ENCODE measurements around the gene OR10Z1. TPM values are rescaled to one million over a fixed set of nuclear protein-coding genes. Genes with fewer than 3 reads are reported as not detected.

Gene OR10Z1, protein sequence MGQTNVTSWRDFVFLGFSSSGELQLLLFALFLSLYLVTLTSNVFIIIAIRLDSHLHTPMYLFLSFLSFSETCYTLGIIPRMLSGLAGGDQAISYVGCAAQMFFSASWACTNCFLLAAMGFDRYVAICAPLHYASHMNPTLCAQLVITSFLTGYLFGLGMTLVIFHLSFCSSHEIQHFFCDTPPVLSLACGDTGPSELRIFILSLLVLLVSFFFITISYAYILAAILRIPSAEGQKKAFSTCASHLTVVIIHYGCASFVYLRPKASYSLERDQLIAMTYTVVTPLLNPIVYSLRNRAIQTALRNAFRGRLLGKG
- not detected for total RNA-seq

DNA sequence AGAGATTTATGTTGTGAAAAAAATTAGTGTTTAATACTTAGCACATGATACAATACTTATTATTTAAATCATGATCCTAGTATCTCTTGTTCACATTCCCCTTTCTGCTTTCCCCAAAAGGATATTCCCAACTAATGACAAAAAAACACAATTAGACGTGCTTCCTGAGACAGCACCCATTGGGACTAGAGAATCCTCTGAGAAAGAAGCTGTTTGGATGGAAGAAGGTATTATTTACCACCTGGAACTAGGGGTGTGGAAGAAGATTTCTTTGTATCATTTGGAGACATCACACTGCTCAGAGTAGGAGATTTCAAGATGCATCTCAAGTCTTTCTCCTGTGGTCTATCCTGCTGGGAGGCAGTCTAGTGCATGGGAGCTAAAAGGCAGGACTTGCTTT is at the start of gene OR10Z1:
Gene OR10Z1 (plus strand): TSS at position 301 of the 400 bp plus-strand sequence. CDS start 1,171 bp downstream, outside the sequence.
- DNase-seq: no peak

DNA sequence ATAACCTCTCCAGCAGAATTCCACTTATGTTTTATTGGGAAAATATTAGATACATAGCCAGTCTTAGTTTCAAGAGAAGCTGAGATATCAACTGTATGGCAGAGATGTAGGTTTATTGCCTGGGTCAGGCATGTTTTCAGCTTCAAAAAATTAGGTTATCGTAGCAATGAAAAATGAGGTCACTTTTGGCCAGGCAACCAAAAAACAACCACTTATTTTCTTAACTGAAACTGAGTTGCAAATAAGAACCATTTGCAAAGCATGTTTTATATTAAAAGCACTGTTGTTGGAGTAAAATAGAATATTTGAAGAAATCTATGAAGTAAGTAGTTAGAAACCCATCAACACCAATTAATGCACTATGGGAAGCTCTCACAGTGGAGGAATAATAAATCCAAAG is 45.4 kb upstream of the OR10Z1 start:
- no peak for DNase-seq

DNA sequence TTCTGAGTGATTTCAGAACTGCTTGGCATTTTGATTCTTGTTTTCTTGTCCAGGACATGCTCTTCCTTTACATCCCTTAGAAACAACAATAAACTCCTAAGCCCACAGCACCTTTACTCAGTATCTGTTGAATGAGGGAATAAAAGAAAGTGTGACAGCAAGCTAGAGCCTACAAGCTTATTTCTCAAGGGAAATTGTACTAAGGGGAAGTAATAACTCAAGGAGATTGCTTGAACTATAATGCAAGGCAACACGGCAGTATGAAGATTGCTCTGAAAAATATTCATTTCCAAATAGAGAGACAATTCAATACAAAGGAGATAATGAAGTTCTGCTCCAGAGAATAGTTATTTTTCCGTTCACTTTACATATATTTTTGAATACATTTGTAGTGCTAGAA is 41.2 kb upstream of the OR10Z1 start:
- DNase-seq: no peak

DNA sequence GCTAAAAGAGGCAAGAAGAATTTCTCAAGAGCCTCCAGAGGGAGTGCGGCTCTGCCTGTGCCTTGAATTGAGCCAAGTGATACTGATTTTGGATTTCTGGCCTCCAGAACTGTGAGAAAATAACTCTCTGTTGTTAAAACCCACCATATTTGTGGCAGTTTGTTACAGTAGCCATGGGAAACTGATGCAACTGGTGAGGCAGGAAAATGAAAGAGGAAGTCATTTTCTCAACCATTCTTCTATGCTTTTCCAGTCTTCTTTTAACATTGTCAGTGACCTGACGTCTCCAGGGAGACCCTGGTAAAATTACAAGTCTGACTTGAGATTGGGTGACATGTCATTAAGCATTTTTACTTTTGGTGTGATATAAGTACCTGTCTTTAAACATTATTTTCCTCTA is 40.5 kb upstream of the OR10Z1 start:
- no peak for DNase-seq

DNA sequence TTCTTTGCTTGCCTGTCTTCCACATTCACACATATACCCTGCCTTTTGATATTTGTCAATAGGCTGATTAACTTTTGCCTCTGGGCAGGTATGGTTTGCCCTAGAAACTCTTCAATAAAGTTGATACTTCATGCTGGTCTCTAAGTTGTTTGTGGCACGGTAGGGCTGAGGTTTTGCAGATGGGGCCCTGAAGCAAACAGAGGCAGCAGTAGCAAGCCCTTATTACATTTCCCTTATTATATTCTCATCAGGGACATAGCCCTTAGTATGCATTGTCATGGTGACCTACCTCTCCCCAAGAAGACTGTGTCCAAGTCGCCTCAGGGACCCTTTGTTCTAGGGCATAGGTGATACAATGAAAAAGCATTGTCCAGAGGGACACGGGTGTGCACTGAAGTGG is 34.6 kb upstream of the OR10Z1 start, which contains the start of gene OR6P1:
Gene OR6P1 (minus strand): TSS at position 101 of the 400 bp plus-strand sequence. CDS start 6,976 bp downstream, outside the sequence.
- no peak for DNase-seq

DNA sequence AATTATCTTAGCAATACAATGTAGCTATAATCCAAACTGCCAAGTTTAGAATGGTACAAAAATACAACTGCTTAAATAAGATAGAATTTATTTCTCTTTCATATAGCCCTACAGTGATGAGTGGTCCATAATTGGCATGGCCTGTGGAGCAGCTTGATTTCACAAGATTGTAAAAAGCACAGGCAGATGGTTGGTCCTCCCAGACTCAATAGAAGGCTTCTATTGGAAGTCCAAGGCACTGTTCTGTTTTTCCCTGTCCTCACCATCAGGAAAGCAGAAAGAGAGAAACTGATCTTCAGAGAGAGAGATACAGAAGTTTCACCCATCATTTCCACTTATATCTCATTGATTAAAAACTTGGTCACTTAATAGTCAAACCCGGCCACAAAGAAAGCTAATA is 32.8 kb upstream of the OR10Z1 start:
- no peak for DNase-seq

DNA sequence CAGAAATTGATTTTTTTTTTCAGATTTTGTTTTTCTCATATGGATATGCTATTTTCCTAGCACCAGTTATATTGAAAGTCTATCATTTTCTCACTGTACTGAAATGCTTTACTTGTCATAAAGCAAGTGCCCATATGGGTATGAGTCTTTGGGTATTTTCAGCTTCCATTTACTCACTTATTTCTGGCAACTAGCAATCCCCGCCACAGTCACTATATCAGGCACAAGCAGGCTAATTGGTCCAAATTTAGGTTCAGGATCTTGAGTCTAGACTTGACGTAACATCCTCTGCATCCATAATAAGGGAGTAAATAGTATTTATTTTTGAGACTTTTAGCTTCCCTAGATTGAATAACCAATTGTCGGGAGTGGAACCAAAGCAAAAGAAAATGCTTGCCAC is 27.5 kb upstream of the OR10Z1 start:
- no peak for DNase-seq

DNA sequence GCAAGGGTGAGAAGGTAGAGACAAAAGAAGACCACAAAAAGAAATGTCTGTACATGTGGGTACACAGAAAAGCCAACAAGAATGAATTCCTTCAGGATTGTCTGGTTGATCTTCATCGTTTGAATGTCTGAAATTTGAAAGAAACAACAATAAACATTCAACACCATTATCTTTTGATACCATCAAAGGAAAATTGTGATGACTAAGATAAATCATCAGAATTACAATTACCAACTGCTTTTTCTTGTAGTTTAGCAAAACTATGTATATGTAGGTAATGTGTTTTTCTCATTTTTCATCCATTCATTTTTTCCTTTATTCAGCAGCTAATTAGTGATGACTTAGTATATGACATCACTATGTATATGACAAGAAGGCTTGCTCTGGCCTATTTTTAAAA is 25.3 kb upstream of the OR10Z1 start, which contains the start of gene OR10X1:
Gene OR10X1 (minus strand): TSS at position 167 of the 400 bp plus-strand sequence. CDS start 0 bp downstream, at position 167.
- DNase-seq: no peak

DNA sequence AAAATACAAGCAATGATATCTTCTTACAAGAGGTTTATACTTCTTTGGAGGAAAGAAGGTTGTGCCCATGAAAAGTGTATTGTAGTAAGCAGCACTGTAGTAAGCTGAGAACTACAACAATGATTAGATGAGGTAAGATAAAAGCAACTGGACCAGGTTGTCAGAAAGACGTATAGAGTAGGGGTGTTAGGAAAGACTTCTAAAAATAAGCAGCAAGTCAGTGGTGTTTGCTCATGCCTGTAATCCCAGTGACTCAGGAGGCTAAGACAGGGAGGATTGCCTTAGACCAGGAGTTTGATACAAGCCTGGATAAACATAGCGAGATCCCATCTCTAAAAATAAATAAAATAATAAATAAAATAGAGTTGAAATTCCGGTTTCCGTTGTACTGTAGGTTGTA is 21.1 kb upstream of the OR10Z1 start:
- no peak for DNase-seq

DNA sequence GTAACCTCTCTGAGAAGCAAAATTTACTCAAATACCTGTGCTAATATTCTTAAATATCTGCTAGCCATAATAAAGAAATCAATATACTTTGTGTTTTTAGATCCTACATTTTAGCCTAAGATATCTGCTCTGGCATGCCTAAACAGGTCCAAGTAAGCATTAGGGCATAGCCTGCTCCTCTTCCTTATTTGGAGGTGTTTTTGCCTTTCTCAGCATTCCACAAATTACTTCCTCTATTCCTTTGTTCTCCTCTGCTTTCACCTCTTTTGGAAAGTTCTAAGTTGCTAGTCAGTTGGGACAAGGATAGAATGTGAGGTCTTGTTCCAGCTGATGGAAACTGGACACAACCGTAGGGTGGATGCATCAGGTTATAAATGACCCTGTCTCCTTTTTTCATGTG is 18.1 kb upstream of the OR10Z1 start:
- no peak for DNase-seq

DNA sequence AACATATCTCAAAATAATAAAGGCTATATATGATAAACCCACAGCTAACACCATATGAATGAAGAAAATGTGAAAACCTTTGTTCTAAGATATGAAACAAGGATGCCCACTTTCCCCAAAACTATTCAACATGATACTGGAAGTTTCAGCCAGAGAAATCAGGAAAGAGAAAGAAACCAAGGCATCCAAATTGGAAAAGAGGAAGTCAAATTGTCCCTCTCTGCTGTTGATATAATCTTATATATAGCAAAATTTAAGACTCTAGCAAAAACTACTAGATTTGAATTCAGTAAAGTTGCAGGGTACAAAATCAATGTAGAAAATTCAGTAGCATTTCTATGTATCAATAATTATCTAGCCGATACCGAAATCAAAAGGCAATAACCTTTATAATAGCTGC is 4.3 kb upstream of the OR10Z1 start:
- DNase-seq: no peak

DNA sequence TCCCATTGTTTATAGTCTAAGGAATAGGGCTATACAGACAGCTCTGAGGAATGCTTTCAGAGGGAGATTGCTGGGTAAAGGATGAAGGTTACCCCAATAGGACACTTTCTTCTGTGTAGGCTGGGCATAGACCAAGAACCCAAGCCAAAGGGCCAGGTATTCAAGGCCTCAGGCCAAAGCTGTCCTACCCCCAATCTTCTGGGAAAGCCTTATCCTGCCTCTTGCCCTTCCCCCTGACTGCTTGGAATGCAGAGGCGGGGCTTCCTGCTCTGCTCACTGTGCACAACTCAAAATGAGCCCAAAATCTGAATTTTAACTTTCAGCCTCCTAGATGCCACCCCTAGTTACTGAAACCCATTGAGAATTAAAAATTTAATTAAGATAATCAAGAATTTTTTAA is 2.2 kb downstream of the OR10Z1 start:
- no peak for DNase-seq

DNA sequence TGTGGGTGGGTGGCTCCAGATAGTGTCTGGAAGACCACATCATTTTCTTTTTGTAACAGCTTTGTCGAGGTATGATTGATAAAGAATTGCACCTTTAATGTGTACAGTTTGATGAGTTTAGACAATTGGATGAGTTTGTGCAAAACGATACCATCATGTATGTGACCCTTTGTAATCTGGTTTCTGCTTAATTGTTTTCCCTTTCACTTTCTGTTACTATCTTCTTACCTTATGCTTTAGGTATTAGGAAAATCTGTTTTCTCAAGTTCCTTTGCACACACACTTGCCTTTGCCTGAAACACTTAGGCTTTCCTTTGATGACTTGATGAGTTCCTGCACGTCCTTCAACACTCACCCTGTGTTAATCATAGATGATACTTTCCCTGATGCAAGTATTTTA is 6.8 kb downstream of the OR10Z1 start:
- DNase-seq: no peak

DNA sequence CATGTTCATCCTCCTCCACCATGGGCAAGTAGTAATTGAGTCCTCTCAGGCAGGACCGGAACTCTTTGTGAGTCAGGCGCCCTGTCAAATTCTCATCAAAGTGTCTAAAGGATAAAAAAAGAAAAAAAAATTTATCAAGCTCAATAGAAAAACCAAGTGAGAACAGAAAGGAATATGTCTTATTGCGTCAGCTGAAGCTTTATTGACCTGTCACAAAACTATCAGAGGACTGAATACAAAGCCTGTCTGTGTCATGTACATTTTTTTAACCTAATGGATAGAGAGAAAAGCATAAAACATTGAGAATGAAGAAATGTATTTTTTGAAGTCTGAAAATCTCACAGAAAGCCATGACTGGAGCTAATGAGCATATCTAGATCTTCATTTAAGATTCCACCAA is 8.7 kb downstream of the OR10Z1 start:
- DNase-seq: no peak

DNA sequence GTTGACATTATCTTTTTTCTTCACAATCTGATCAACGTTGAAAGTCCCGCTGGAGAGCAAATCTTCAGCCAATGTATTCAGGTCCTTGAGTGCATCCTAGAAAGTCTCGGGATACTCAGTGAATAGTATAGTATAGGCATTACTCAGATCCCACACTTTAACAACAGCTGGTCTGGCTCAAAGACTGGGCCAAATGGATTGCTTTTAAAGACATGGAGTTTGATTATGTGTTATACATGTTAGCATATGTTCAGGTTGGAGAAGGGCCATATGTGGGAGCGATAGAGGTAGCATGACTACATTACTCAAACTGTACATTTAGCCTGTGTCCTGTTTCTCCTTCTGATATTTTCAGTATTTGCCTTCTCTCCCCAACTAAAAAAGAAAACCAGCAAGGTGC is 33.1 kb downstream of the OR10Z1 start:
- DNase-seq: no peak

DNA sequence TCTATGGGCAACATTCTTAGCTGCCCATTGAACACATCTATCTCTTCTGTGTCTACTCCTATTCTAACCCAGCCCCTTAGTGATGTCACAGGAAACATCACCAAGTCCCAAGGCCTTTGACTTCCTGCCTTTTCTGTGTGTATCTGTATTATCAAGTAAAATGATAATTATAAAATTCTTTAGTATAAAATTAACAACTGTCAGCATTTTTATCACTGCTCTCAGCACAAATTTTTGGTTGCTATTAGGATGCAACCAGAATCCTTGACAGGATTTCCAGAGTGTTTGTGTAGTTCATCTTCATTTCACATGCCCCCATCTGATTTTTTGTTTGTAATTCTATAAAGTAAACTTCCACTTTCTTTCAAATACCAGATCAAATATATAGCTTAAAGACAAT is 33.8 kb downstream of the OR10Z1 start:
- no peak for DNase-seq

DNA sequence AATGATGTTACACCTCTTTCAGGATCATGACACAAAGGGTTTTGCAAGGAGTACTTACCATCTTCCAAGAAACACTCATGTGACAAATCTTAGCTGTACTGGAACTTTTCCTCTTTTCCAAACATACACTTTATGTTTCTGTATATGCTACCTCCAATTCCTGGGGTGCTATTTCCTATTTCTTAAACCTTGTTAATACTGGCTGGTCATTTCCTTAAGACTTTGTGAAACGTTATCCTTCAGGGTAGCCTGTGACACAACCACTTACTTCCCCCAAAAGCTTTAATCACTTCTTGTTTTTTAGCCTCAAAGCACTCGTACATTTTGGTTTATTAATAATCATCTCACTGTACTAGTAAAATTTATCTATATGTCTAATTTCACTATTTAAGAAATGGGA is 39.4 kb downstream of the OR10Z1 start:
- DNase-seq: no peak

DNA sequence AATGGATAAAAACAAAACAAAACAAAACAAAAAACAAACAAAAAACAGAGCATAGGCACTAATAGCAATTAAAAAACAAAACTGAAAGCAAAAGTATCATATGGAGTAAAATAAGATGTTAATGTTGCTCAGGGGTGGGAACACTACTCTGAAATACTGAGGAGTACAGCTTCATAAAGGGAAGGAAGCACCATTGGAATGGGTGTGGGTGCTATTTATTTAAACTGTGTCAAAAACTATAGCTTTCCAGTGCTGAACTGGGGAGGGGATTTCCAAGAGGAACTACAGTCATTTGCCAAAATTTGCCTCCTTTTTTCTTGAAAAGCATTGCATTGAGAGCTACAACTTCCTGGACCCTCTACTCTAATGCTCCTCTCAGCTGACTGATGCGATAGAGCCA is 41.4 kb downstream of the OR10Z1 start:
- no peak for DNase-seq

DNA sequence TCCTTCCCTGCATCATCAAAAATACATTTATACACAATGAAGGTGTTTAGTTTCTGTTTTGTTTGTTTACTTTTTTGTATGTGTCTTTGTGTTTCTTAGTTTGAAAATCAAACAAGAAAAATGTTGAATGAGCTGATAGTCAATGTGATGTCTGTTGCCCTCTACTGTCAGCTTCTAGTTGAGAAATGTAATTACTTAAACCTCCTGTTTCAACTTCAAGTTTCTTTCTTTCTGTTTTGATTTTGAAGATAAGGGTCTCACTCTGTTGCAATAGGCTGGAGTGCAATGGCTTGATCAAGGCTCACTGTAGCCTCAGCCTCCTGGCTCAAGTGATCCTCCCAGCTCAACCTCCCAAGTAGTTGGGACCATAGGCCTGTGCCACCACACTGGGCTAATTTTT is 44.0 kb downstream of the OR10Z1 start:
- DNase-seq: no peak

DNA sequence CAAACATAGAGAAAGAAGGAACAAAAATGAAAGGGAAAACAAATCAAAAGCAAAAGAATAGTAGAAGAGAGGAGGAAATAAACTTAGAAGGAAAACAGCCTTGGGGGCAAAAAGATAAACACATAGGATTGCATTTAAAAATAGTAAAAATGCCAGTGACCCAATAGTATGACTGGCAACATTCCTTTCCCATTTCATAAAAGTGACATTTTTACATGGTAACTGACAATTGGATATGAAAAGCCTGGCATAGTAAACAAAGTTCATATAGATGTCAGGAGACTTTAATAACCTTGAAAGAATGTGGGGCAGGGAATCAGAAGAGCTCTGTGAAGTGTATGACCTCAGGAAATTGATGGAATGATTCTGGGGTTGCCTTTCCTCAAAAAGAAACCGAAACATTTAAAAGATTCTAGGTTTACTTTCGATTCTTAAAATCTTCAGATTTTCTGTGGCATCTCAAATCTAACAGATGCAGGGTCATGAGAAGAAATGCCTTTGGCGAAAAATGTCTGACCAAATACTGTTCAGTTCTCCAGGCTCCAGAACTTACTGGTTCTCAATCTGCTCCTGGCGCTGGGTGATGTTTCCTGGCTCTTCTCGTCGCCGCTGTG is 47.8 kb downstream of the OR10Z1 start:
- no peak for DNase-seq

DNA sequence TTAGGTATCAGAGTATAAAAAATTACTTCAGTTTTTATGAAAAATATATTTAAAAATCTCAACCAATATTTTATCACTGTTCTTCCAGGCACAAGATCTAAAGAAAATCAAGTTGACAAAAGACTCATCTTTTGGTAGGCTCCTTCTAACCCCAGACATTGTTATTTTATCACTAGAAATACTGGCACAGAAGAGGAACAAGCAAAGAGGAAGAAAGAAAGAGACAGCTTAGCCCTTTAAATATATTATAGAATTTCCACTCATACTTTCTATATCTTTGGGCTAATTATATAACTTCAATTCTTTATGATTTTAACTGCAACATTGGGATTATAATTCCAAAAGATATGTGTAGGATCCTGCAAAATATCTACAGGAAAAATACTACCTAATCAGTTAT is 49.0 kb downstream of the OR10Z1 start:
- no peak for DNase-seq

DNA sequence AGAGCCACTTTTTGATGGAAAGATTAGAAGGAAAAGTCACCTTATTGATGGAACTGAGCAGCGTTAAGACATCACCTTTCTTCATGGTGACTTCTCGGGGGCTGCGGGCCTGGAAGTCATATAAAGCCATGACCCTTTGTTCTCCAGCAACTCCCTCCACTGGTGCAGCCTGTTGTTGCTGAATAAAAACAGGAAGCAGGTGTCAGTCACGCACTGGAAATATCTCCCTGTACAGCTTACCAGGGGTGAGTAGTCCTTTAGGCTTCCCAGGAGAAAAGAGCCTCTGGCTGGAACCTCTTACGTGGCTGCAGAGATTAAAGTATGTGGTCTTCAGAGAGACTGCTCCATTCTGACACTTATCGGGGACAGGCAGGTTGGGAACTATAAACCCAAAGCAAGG is 49.5 kb downstream of the OR10Z1 start:
- DNase-seq: no peak
